GM12878 (cell line): Measurements from ENCODE around the gene ILF2. TPM values are rescaled to one million over a fixed set of nuclear protein-coding genes. Genes with fewer than 3 reads are reported as not detected.

ENCODE experiments used
- ATAC-seq: fragments of 200-7000 bp; cut with Tn5 transposase; 3 replicates; pipeline ENCODE4 v1.9.1; 2020; ENCODE audit warnings: mild to moderate bottlenecking, moderate library complexity
- BruUV-seq: library from RNA; stranded (reverse); fragments of 400-500 nt; replicated peaks from 2 replicates; lab custom pipeline; 2021; lab: Mats Ljungman, UMichigan
- CTCF ChIA-PET: fragments of 300-600 bp; sonication (Branson Sonifier 250); formaldehyde crosslinking; extraction: SDS; loops from one replicate; lab custom pipeline; 2021; ENCODE audit warnings: inconsistent platforms; lab: Yijun Ruan, JAX
- POLR2A ChIA-PET: fragments of 350-600 bp; formaldehyde crosslinking; extraction: SDS; loops from one replicate; lab custom pipeline; 2021; ENCODE audit warnings: inconsistent platforms; lab: Charles Lee
- RAD21 ChIA-PET: fragments of 300-600 bp; sonication (Branson Sonifier 250); formaldehyde crosslinking; loops from one replicate; lab custom pipeline; 2023; ENCODE audit warnings: antibody characterized with exemption; ENCODE audit not compliant: unreplicated experiment; lab: Charles Lee
- SMC1A ChIA-PET: fragments of 300-600 bp; sonication (Branson Sonifier 250); formaldehyde crosslinking; loops from one replicate; lab custom pipeline; 2023; ENCODE audit not compliant: unreplicated experiment, uncharacterized antibody; lab: Charles Lee
- DNase-seq: peaks from one replicate; pipeline ENCODE4 v3.0.0-alpha.2; 2011; ENCODE audit warnings: low read depth, low spot score
- FAIRE-seq: peaks from 3 replicates; lab custom pipeline; 2011; peaks lifted over from hg19 to GRCh38; lab: Jason Lieb, UNC
- H2AFZ ChIP-seq: 2 replicates; pipeline ENCODE4 v1.6.0; 2011; ENCODE audit warnings: low read depth, low read length, control low read depth; ENCODE audit not compliant: control insufficient read depth
- H3K27ac ChIP-seq: 2 replicates; pipeline ENCODE4 v1.5.1; 2011; ENCODE audit warnings: control low read depth; ENCODE audit not compliant: control insufficient read depth, insufficient read depth
- H3K27me3 ChIP-seq, 2 experiments: replicated peaks in 1 of 2; 2 replicates each; pipeline versions ENCODE4 v1.6.0 to v1.6.1; 2011; ENCODE audit warnings: low read length in 1 of 2; ENCODE audit not compliant: control insufficient read depth in 2 of 2, insufficient read depth in 2 of 2
- H3K36me3 ChIP-seq, 2 experiments: 2 replicates each; pipeline ENCODE4 v1.5.1; 2011; ENCODE audit warnings: low read length in 1 of 2; ENCODE audit not compliant: control insufficient read depth in 2 of 2, insufficient read depth in 2 of 2
- H3K4me1 ChIP-seq: 2 replicates; pipeline ENCODE4 v1.6.1; 2011; ENCODE audit warnings: mild to moderate bottlenecking, low read length, moderate library complexity, mixed read lengths; ENCODE audit not compliant: control insufficient read depth, insufficient read depth
- H3K4me2 ChIP-seq: 2 replicates; pipeline ENCODE4 v1.6.0; 2011; ENCODE audit warnings: control low read depth; ENCODE audit not compliant: control insufficient read depth, insufficient read depth
- H3K4me3 ChIP-seq: fragments of 200-600 bp; sonication (generic); 2 replicates; pipeline ENCODE4 v1.5.1; 2016
- H3K79me2 ChIP-seq: 2 replicates; pipeline ENCODE4 v1.6.0; 2011; ENCODE audit warnings: low read length; ENCODE audit not compliant: control insufficient read depth, insufficient read depth
- H3K9ac ChIP-seq: 2 replicates; pipeline ENCODE4 v1.8.0; 2011; ENCODE audit warnings: low read length, control low read depth, mixed read lengths; ENCODE audit not compliant: control insufficient read depth, insufficient read depth
- H3K9me3 ChIP-seq: replicated peaks from 3 replicates; pipeline ENCODE4 v1.5.1; 2011; ENCODE audit warnings: mild to moderate bottlenecking, low read length; ENCODE audit not compliant: control insufficient read depth, insufficient read depth
- H4K20me1 ChIP-seq: 2 replicates; pipeline ENCODE4 v1.6.0; 2011; ENCODE audit not compliant: control insufficient read depth, insufficient read depth
- BMI1 ChIP-seq: fragments of 450-650 bp; IDR thresholded peaks from 2 replicates; pipeline ENCODE4 v1.6.1; 2016; ENCODE audit warnings: mild to moderate bottlenecking, moderate library complexity, borderline replicate concordance
- SMC3 ChIP-seq: IDR thresholded peaks from 2 replicates; pipeline ENCODE4 v1.6.1; 2011; ENCODE audit warnings: low read length, improper control_type of control experiment, borderline replicate concordance
- STAT3 ChIP-seq: IDR thresholded peaks from 2 replicates; pipeline ENCODE4 v1.6.1; 2011; ENCODE audit warnings: low read depth, low read length, improper control_type of control experiment
- WGBS: methylation state at CpG from one replicate; pipeline ENCODE4 v1.1.6; 2016; ENCODE audit warnings: low lambda C conversion rate; ENCODE audit not compliant: insufficient replicate concordance, insufficient coverage; ENCODE audit errors: missing lambda C conversion rate; 5-methylcytosine and 5-hydroxymethylcytosine counted together
- in situ Hi-C: fragments of 300-500 bp; cut with MboI; formaldehyde crosslinking; loops from 9 replicates; pipeline ENCODE4 v1.14.3; 2018; ENCODE audit warnings: mixed read lengths
- intact Hi-C: fragments of 100-400 bp; cut with micrococcal nuclease; formaldehyde crosslinking; loops from one replicate; pipeline ENCODE4 v1.14.2; 2022; ENCODE audit not compliant: unreplicated experiment
- polyA plus RNA-seq, 11 experiments: library from polyadenylated mRNA; depleted of rRNA in 4 of 11; unstranded in 6 of 11; stranded (reverse) in 5 of 11; fragments of >200 nt; fragmentation: Nextera tagmentation in 4 of 11; fragmentation: Illumina TruSeq in 1 of 11; extraction: Ambion mirVana in 4 of 11; extraction: Trizol in 1 of 11; gene quantifications; 1 replicate in 1 of 11; 2 replicates in 10 of 11; pipeline versions ENCODE4 v1.2.1 to v1.2.3, GENCODE V29; 2011 to 2016; ENCODE audit warnings: inconsistent platforms in 2 of 11, missing spikeins in 2 of 11, low read depth in 1 of 11
- total RNA-seq, 4 experiments: library from RNA; depleted of rRNA in 3 of 4; stranded (reverse); fragments of >200 nt in 3 of 4; fragmentation: Illumina TruSeq in 1 of 4; extraction: Trizol in 1 of 4; gene quantifications; 2 replicates each; pipeline versions ENCODE4 v1.2.1 to v1.2.3, GENCODE V29; 2013 to 2021
- TF ChIP-seq, protein P1 (sequence below): IDR thresholded peaks from 2 replicates; pipeline ENCODE4 v1.6.1; 2011; ENCODE audit warnings: low read depth, mild to moderate bottlenecking, low read length, moderate library complexity, borderline replicate concordance; ENCODE audit errors: extremely low read depth
- TF ChIP-seq, protein P2 (sequence below): fragments of 450-650 bp; IDR thresholded peaks from 2 replicates; pipeline ENCODE4 v1.6.1; 2016; ENCODE audit warnings: mild to moderate bottlenecking

The ILF2 gene
- total and polyA plus RNA-seq, 10 of the 15 experiments (the other 5 are each of a cell fraction or from before 2014, with no cell fraction given), result 261 to 520 (median 449) TPM

DNA sequence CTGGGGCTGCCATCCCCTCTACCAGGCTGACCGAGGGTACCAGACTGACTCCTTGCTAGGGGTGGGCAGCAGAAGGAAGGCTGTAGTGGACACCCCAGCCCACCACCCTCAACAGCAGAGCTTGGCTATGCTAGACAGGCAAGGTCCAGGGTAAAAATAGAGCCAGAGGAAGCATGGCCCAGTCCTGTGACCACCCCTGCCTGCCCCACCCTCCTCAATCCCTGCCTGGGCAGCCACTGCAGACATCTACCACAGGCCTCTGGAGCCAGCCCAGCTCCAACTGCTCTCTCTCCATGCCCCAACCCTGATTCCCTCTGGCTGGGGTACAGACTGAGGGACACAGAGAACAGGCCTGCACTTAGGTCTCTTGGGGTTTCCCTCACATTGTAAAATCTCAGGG, 40.8 kb downstream of the ILF2 start:
- SMC1A ChIA-PET, result interaction anchor here (1.7 kb wide), 1 partner anchor 45 kb away, joined by 5 read pairs; no protein-coding TSS in a partner anchor
- H3K4me3 ChIP-seq, result no peak overlapping the region
- no peak overlapping the region for H2AFZ ChIP-seq
- no peak overlapping the region for H3K27ac ChIP-seq
- 85% methylated on average over 1 of the region's 1 CpG for WGBS
- no TSS peak for BruUV-seq
- H3K9me3 ChIP-seq, result no peaks in the 10 kb centered on the region
- in situ Hi-C loops, result no loop called here
- RAD21 ChIA-PET, result interaction anchor here (3.7 kb wide), 1 partner anchor 58 kb away, joined by 25 read pairs; no protein-coding TSS in a partner anchor
- CTCF ChIA-PET, result interaction anchor here (2.1 to 5.2 kb wide), 3 partner anchors 14 to 62 kb away, joined by 11 to 66 read pairs (median 12); partner anchors contain the start of genes S100A14 and S100A16
- intact Hi-C loops, result no loop called here
- no peaks in the 10 kb centered on the region for H4K20me1 ChIP-seq
- no peaks in the 10 kb centered on the region for H3K36me3 ChIP-seq
- no peak overlapping the region for H3K9ac ChIP-seq
- no peak overlapping the region for H3K4me2 ChIP-seq
- peaks cover 14% of the 10 kb centered on the region for H3K4me1 ChIP-seq
- H3K79me2 ChIP-seq, result peaks cover 10% of the 10 kb centered on the region
- POLR2A ChIA-PET, result no interaction called here
- no peak for DNase-seq
- TF ChIP-seq BMI1, result no peak
- TF ChIP-seq, protein P1, sequence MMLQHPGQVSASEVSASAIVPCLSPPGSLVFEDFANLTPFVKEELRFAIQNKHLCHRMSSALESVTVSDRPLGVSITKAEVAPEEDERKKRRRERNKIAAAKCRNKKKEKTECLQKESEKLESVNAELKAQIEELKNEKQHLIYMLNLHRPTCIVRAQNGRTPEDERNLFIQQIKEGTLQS, result no peak
- TF ChIP-seq STAT3, result no peak
- TF ChIP-seq, protein P2, sequence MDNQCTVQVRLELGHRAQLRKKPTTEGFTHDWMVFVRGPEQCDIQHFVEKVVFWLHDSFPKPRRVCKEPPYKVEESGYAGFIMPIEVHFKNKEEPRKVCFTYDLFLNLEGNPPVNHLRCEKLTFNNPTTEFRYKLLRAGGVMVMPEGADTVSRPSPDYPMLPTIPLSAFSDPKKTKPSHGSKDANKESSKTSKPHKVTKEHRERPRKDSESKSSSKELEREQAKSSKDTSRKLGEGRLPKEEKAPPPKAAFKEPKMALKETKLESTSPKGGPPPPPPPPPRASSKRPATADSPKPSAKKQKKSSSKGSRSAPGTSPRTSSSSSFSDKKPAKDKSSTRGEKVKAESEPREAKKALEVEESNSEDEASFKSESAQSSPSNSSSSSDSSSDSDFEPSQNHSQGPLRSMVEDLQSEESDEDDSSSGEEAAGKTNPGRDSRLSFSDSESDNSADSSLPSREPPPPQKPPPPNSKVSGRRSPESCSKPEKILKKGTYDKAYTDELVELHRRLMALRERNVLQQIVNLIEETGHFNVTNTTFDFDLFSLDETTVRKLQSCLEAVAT, result no peak
- TF ChIP-seq SMC3, result no peak
- TF ChIP-seq, all 136 proteins: peak for 0
- no peaks in the 10 kb centered on the region for H3K27me3 ChIP-seq
- ATAC-seq (no peak), FAIRE-seq (no peak)
